GM12878 (cell line): ENCODE data around the gene DCC. TPM values are rescaled to one million over a fixed set of nuclear protein-coding genes. Genes with fewer than 3 reads are reported as not detected.

ENCODE experiments used
- IKZF2 ChIP-seq, 2 experiments: fragments of 450-650 bp; IDR thresholded peaks; 2 replicates each; pipeline ENCODE4 v1.6.1; 2017; ENCODE audit warnings: mild to moderate bottlenecking in 2 of 2, moderate library complexity in 2 of 2
- MEF2A ChIP-seq: IDR thresholded peaks from 2 replicates; pipeline ENCODE4 v1.6.1; 2011; ENCODE audit warnings: low read depth, mild to moderate bottlenecking, low read length, moderate library complexity; ENCODE audit not compliant: insufficient read depth
- NR2C2 ChIP-seq: IDR thresholded peaks from 2 replicates; pipeline ENCODE4 v1.6.1; 2011; ENCODE audit warnings: borderline replicate concordance, low read depth; ENCODE audit not compliant: control insufficient read depth, insufficient read length
- SREBF1 ChIP-seq: IDR thresholded peaks from 2 replicates; pipeline ENCODE4 v1.6.1; 2012; ENCODE audit warnings: mild to moderate bottlenecking, low read length
- SRF ChIP-seq, 2 experiments: IDR thresholded peaks; 2 replicates each; pipeline ENCODE4 v1.6.1; 2011; ENCODE audit warnings: low read depth in 2 of 2, low read length in 2 of 2, mild to moderate bottlenecking in 1 of 2, moderate library complexity in 1 of 2
- polyA plus RNA-seq, 11 experiments: library from polyadenylated mRNA; depleted of rRNA in 4 of 11; unstranded in 6 of 11; stranded (reverse) in 5 of 11; fragments of >200 nt; fragmentation: Nextera tagmentation in 4 of 11; fragmentation: Illumina TruSeq in 1 of 11; extraction: Ambion mirVana in 4 of 11; extraction: Trizol in 1 of 11; gene quantifications; 1 replicate in 1 of 11; 2 replicates in 10 of 11; pipeline versions ENCODE4 v1.2.1 to v1.2.3, GENCODE V29; 2011 to 2016; ENCODE audit warnings: inconsistent platforms in 2 of 11, missing spikeins in 2 of 11, low read depth in 1 of 11
- total RNA-seq, 4 experiments: library from RNA; depleted of rRNA in 3 of 4; stranded (reverse); fragments of >200 nt in 3 of 4; fragmentation: Illumina TruSeq in 1 of 4; extraction: Trizol in 1 of 4; gene quantifications; 2 replicates each; pipeline versions ENCODE4 v1.2.1 to v1.2.3, GENCODE V29; 2013 to 2021
- TF ChIP-seq, protein P1 (sequence below): fragments of 450-650 bp; formaldehyde crosslinking; IDR thresholded peaks from 2 replicates; pipeline ENCODE4 v1.4.0; 2020; ENCODE audit warnings: mild to moderate bottlenecking, moderate library complexity
- TF ChIP-seq, protein P2 (sequence below): fragments of 450-650 bp; IDR thresholded peaks from 2 replicates; pipeline ENCODE4 v1.6.1; 2017; ENCODE audit warnings: mild to moderate bottlenecking, low read depth, inconsistent platforms; ENCODE audit not compliant: poor library complexity, severe bottlenecking
- TF ChIP-seq, protein P3 (sequence below): fragments of 450-650 bp; IDR thresholded peaks from 2 replicates; pipeline ENCODE4 v1.6.1; 2017; ENCODE audit warnings: antibody characterized with exemption, mild to moderate bottlenecking, moderate library complexity
- TF ChIP-seq, protein P4 (sequence below): fragments of 450-650 bp; IDR thresholded peaks from 2 replicates; pipeline ENCODE4 v1.6.1; 2018; ENCODE audit warnings: mild to moderate bottlenecking, low read depth, moderate library complexity; ENCODE audit not compliant: partially characterized antibody

Gene DCC
- total and polyA plus RNA-seq, 10 of the 15 experiments (the other 5 are each of a cell fraction or from before 2014, with no cell fraction given): 0.01 TPM; not detected in 9

DNA sequence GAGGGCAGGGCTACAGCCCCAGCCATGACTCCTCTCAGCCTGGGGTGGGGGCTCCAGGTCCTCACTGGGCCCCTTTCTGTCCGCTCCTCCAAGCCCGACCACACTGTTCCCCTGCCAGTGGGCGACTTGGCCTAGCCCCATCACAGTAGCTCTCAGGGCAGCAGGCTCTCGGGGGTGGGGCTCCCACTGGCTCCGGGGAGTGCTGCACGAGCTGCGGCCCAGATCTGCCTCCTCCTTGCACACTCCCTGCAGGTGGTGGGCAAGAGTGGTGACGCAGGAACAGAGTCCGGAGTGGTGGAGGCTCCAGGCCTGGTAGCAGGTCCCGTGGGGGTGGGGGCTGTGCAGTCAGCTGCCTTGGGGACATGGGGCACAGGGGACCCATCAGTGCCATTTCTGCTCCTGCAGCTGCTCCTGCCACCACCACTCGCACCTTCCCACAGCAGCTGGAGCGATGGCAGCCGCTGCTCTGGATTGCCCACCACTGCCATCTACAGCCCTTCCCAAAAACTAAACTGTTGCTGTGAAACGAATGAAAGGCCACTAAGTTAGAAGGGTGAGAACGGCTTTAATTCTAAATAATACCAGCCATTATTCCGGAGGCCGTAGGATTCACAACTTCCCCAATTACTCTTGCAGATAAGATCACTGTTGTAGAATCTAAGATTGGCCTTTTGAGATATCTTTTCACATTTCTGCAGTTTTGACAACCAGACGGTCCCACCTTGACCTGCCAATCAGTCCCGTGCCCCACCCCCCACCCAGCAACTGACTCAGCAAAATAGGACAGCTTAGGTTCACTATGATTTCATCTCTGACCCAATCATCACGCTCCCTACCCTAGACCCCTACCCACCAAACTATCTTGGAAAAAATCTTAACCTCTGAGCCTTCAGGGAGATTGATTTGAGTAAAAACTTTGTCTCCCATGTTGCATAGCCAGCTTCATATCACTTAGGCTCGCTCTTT is 530.2 kb downstream of the DCC start (continued):
- TF ChIP-seq, protein P1, sequence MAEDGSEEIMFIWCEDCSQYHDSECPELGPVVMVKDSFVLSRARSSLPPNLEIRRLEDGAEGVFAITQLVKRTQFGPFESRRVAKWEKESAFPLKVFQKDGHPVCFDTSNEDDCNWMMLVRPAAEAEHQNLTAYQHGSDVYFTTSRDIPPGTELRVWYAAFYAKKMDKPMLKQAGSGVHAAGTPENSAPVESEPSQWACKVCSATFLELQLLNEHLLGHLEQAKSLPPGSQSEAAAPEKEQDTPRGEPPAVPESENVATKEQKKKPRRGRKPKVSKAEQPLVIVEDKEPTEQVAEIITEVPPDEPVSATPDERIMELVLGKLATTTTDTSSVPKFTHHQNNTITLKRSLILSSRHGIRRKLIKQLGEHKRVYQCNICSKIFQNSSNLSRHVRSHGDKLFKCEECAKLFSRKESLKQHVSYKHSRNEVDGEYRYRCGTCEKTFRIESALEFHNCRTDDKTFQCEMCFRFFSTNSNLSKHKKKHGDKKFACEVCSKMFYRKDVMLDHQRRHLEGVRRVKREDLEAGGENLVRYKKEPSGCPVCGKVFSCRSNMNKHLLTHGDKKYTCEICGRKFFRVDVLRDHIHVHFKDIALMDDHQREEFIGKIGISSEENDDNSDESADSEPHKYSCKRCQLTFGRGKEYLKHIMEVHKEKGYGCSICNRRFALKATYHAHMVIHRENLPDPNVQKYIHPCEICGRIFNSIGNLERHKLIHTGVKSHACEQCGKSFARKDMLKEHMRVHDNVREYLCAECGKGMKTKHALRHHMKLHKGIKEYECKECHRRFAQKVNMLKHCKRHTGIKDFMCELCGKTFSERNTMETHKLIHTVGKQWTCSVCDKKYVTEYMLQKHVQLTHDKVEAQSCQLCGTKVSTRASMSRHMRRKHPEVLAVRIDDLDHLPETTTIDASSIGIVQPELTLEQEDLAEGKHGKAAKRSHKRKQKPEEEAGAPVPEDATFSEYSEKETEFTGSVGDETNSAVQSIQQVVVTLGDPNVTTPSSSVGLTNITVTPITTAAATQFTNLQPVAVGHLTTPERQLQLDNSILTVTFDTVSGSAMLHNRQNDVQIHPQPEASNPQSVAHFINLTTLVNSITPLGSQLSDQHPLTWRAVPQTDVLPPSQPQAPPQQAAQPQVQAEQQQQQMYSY (CRISPR knock-in tag): no peak
- TF ChIP-seq, protein P2, sequence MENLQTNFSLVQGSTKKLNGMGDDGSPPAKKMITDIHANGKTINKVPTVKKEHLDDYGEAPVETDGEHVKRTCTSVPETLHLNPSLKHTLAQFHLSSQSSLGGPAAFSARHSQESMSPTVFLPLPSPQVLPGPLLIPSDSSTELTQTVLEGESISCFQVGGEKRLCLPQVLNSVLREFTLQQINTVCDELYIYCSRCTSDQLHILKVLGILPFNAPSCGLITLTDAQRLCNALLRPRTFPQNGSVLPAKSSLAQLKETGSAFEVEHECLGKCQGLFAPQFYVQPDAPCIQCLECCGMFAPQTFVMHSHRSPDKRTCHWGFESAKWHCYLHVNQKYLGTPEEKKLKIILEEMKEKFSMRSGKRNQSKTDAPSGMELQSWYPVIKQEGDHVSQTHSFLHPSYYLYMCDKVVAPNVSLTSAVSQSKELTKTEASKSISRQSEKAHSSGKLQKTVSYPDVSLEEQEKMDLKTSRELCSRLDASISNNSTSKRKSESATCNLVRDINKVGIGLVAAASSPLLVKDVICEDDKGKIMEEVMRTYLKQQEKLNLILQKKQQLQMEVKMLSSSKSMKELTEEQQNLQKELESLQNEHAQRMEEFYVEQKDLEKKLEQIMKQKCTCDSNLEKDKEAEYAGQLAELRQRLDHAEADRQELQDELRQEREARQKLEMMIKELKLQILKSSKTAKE: no peak
- TF ChIP-seq NR2C2 (no peak), IKZF2 (IDR thresholded peaks at IDR 0.05) (no peak), MEF2A (no peak), SRF (IDR thresholded peaks at IDR 0.05; ENCODE audit: low read depth in 2 of 2, low read length in 2 of 2) (no peak), SREBF1 (no peak)
- TF ChIP-seq, protein P3, sequence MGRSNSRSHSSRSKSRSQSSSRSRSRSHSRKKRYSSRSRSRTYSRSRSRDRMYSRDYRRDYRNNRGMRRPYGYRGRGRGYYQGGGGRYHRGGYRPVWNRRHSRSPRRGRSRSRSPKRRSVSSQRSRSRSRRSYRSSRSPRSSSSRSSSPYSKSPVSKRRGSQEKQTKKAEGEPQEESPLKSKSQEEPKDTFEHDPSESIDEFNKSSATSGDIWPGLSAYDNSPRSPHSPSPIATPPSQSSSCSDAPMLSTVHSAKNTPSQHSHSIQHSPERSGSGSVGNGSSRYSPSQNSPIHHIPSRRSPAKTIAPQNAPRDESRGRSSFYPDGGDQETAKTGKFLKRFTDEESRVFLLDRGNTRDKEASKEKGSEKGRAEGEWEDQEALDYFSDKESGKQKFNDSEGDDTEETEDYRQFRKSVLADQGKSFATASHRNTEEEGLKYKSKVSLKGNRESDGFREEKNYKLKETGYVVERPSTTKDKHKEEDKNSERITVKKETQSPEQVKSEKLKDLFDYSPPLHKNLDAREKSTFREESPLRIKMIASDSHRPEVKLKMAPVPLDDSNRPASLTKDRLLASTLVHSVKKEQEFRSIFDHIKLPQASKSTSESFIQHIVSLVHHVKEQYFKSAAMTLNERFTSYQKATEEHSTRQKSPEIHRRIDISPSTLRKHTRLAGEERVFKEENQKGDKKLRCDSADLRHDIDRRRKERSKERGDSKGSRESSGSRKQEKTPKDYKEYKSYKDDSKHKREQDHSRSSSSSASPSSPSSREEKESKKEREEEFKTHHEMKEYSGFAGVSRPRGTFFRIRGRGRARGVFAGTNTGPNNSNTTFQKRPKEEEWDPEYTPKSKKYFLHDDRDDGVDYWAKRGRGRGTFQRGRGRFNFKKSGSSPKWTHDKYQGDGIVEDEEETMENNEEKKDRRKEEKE: no peak
- TF ChIP-seq, protein P4, sequence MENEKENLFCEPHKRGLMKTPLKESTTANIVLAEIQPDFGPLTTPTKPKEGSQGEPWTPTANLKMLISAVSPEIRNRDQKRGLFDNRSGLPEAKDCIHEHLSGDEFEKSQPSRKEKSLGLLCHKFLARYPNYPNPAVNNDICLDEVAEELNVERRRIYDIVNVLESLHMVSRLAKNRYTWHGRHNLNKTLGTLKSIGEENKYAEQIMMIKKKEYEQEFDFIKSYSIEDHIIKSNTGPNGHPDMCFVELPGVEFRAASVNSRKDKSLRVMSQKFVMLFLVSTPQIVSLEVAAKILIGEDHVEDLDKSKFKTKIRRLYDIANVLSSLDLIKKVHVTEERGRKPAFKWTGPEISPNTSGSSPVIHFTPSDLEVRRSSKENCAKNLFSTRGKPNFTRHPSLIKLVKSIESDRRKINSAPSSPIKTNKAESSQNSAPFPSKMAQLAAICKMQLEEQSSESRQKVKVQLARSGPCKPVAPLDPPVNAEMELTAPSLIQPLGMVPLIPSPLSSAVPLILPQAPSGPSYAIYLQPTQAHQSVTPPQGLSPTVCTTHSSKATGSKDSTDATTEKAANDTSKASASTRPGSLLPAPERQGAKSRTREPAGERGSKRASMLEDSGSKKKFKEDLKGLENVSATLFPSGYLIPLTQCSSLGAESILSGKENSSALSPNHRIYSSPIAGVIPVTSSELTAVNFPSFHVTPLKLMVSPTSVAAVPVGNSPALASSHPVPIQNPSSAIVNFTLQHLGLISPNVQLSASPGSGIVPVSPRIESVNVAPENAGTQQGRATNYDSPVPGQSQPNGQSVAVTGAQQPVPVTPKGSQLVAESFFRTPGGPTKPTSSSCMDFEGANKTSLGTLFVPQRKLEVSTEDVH: no peak
